ENCODE data around the gene IPO4.

IPO4 gene

DNA sequence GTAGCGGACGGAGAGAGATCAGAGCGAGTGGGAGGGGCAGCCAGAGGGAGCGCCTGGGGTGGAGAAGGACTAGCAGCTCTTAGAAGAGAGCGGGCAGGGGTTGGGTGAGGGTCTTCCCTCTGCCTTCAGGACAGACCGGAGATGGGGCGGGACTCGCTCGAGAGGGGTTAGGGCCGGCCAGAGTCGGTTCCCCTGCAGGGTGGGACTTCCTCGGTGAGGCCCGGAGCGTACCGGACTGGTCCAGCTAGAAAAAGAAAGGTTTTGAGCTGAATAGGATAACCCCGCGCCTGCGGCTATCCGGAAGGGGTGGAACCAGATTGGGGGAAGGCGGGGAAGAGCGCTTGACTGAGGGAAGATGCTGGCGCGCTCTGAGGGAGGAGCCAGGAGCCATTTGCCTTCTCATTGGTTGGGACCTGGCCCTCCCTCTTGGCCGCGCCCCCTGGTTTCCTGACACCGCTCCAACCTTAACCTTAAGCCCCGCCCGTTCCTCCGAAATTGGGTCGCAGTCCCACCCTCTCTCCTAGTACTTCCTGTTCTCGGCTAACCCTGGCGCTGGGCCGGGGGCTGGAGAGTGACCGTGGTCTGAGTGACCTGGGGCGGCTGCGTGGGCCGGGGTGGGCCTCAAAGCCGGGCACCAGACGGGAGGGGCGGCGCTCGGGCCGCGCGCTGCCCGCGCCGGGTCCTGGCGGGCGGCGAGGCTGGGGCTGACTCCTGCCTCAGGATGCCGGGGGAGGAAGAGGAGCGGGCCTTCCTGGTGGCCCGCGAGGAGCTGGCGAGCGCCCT lies 41.4 kb downstream of the IPO4 start, which contains the start of gene RNF31:
Gene RNF31 (plus strand): TSS at position 521 of the 783 bp plus-strand sequence. CDS start 201 bp downstream, at position 722.
- peak; percentile 98 for FAIRE-seq

DNA sequence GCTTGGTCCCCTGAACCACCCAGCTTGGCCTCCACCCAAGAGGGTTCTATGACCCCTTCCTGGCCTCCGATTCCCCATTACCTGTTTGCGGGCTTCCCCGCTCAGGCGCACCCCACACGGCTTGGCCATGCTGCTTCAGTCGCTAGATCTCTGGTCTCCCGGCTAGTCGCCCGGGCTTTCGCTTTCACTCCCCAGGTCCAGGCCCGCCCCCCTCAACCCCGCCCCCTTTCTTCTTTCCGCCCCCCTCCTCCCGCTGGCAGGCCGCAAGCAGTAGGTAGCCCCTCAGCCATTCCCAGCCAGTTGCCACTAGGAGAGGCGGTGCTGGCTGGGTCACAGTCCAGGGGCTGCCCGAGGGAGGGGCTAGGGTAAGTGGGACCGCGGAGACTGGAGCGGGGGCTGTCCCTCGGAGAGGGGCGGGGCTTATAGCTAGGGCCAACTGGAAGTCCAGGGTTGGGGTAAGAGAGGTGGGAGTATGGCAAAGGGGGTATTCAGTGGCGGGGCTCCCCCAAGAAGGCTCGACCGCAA lies 42.1 kb downstream of the IPO4 start, which contains the start of gene PSME2:
Gene PSME2 (minus strand): TSS at position 158 of the 525 bp plus-strand sequence. CDS start 29 bp downstream, at position 129.
- peak; percentile 93 for FAIRE-seq

DNA sequence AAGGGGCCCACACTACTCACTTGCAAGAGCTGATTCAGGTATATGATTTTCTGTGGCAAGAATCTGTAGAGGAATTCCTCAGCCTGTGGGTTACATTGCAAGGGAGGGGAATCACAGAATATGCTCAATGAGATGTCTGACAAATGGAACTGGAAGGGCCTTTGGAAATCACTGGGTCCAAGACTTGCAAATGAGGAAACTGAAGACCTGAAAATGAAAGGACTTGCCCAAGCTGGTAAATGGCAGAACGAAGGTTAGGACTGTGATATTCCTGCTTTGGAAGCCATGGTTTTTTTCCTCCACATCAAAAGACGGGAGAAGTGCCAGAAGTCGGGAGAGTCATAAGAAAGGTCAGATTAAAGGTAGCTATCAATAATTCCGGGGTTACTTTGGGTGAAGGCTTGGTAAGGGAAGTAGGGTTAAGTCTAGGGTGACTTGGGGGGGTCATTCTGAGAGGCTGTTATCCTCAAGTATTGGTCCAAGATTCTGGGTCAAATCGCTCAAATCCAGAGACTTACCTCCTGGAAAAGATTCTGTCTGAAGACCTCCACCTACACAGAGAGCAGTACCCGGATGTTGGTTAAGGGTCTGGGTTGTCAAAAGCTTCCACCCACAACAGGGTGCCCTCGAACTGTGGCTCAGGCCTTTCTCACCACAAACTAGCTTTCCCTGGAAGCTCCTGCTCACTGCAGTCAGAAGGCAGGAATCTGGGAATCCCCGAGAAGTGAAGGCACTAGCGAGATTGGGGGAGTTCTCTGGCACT lies 42.7 kb downstream of the IPO4 start:
- no peak for FAIRE-seq

DNA sequence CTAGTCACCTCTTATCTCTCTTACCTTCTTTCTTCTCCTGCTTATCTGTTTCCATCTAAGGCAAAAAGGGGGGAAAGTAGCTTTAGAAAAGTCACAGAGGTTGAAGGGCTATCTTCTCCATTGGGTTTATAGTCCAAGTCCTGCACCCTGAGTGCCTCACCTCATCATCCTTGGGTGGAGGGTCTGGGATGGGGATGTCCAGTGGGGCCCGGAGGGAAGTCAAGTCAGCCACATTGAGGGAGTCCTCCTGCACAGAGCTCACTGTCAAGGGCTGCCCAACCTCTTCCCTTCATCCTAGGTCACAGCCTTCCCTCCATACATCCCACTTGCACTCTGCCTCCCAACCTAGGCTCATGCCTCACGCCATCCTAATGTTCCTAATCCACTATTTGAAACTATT lies 43.4 kb downstream of the IPO4 start:
- FAIRE-seq = no peak

DNA sequence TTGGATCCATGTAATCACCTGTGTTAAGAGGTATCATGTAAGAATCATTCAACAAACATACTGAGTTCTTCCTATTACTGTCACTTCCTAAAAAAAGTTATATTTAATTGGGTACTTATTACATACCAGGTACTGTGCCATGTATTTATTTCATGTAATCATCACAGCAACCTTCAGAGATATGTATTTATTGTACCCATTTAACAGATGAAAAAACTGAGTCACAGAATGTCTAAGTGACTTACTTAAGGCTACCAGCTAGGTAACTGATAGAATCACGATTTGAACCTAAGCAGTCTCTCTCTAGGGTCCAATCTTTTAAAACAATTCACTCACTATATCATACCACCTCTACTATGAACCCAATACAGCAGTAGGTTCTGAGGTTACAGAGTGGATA lies 44.2 kb downstream of the IPO4 start:
- FAIRE-seq = no peak

DNA sequence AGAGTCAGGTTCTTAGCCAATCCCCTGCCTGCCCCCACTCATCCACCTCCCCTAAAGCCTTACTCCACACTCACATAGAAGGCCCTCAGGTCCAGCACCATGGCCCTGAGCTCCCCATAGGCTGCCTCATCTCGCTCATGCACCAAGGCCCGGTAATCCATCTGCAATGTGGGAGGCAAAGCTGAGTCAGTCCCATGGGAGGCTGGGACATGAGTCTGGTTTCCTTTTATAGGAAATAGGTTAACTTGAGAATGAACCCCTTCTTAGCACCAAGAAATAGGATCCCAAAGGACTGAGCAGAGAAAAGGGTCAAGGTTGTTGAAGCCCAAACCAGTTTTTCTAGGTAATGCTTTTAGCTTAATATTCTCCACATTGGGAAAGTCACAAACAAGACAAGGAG lies 45.1 kb downstream of the IPO4 start:
- FAIRE-seq = no peak

DNA sequence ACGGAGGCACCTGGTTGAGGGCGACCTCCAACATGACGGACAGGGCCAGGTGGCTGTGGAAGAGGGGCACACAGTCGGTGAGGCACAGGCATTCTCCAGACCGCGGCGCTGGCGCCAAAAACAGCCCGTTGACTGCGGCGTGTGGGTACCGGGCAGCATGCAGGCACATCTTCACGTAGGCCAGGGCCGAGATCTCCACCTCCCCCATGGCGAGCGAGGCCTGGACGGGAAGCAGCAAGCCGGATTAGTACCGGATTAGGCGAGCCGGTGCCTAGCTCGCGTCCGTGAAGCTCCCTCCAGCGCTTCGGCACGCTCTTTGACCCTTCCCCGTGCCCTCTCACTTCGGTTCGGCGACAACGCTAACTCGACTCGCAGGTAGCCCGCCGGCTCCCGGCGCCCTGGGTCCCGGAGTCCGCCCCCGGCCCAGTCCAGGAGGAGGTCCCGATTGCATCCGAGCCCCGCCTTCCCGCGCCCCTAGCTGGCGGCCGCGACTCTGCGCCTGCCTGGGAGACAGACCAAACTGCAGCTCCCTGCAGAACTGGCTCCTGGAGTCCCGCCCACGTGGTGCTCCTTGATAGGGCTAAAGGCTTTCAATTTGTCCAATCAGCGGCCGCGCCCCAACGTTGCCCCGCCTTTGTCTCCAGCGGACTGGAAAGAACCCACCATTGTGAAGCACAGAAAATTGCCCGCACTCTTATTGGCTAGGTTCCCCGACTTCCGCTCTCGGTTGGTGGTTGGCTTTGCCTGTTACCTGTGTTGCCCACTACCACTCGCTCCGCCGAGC lies 47.3 kb downstream of the IPO4 start, which contains the start of gene EMC9:
Gene EMC9 (minus strand): TSS at position 495 of the 784 bp plus-strand sequence. CDS start 287 bp downstream, at position 208.
- FAIRE-seq = peak; percentile 97

DNA sequence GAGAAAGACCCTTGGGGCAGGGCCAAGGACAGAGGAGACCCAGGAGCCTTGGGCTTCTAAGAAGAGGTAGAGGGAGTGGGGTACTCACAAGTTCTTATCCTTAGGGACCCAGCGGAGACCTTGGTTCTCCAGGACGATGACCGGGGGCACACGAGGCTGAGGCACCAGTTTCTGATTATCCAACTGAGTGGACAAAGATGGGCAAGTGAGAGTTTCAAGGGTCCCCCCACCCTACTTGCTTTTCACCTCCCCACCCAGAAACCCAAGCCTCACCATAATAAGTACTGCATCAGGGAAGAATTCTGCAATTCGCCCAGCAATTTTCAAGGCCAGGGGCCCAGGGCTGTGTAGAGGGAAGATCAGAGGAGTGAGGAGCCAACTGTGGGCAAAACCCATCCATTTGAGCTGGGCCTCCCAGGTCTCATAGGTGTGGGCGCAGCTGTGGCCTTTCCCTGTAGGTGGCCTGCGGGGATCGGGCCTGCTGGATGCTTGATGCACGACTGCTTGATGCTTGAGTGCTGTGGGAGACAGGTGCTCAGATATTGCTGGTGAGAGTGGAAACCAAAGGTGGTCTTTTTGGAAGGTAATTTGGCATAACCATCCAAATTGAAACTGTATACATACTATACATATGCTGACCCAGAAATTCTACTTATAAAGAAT lies 49.2 kb downstream of the IPO4 start:
- no peak for FAIRE-seq

DNA sequence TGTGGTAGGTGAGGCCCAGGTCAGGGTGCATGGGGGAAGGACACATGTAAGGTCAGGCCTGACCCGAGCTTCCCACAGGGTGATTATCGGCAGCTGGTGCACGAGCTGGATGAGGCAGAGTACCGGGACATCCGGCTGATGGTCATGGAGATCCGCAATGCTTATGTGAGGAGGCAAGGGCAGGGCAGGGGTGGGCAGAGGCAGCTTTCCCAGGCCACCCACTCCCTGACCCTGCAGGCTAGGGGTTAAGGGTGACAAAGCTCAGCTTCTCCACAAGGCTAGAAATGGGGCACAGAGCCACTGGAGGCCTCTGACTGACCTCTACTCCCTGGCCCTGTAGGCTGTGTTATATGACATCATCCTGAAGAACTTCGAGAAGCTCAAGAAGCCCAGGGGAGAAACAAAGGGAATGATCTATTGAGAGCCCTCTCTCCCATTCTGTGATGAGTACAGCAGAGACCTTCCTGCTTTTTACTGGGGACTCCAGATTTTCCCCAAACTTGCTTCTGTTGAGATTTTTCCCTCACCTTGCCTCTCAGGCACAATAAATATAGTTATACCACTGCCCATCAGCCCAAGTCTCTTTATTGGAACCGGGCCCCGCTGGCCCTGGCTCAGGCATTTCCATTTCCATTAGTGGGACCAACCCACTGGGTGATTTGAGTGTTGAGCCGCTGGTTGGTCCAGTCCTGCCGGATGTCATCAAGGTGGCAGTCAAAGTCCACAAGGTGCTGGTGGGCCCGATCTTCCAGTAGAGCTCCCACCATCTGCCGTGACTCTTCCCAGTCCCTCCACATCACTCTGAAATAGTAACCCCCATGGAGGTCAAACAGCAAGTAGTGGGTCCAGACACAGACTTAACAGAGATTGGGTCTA lies 50.0 kb downstream of the IPO4 start:
- FAIRE-seq = no peak

DNA sequence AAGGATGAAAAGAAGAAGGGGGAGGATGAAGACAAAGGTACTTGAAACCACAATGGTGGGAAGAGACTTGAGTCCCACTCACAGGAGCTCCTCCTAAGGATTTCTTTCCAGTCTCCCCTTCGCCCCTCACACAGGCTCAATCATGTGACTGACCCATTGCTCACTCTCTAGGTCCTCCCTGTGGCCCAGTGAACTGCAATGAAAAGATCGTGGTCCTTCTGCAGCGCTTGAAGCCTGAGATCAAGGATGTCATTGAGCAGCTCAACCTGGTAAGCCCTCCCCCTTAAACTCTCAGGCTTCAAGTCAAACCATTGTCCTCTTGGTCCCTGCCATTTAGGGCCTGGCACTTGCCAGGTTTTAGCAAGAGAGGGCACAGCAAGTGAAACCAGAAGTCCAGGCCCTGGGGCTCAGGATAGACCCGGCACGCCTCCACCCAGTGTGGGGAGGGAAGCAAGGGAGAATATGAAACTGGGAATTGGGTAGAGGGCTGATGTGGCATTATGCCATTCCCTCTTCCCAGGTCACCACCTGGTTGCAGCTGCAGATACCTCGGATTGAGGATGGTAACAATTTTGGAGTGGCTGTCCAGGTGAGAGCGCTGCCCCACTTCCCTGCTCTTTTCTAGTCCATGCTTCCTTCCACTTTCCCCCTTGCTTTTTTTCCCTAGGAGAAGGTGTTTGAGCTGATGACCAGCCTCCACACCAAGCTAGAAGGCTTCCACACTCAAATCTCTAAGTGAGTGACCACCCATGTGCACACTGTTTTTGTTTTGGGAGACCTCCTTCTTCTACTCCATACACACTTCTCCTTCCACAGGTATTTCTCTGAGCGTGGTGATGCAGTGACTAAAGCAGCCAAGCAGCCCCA lies 50.9 kb downstream of the IPO4 start:
- FAIRE-seq = no peak

DNA sequence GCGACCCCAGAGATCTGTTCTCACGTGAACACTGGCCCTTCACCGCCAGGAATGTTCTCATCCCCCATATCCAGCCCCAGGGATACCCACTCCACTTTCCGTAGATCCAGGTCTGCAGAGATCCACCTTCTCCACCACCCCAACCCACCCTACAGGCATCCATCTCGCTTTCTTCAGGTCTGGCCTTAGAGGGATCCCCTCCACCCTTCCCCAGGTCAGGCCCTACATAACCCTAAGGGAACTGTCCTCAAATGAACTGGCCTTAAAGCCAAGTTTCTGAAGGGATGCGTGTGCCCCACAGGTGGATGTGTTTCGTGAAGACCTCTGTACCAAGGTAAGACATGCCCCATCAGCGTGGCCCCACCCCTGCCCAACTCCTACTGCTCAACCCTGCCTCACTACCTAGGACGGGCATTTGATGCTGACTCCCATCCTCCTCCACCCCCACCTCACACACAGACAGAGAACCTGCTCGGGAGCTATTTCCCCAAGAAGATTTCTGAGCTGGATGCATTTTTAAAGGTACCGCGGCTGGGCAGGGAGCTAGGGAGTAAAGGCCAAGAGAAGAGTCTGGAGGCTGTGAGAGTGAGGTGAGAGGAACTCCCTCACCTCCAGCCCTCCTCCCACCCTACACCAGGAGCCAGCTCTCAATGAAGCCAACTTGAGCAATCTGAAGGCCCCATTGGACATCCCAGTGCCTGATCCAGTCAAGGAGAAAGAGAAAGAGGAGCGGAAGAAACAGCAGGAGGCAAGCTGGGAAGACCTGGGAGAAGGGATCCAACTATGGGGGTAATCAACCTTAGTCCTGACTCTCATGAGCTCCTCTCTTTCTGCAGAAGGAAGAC lies 51.7 kb downstream of the IPO4 start:
- FAIRE-seq = no peak

DNA sequence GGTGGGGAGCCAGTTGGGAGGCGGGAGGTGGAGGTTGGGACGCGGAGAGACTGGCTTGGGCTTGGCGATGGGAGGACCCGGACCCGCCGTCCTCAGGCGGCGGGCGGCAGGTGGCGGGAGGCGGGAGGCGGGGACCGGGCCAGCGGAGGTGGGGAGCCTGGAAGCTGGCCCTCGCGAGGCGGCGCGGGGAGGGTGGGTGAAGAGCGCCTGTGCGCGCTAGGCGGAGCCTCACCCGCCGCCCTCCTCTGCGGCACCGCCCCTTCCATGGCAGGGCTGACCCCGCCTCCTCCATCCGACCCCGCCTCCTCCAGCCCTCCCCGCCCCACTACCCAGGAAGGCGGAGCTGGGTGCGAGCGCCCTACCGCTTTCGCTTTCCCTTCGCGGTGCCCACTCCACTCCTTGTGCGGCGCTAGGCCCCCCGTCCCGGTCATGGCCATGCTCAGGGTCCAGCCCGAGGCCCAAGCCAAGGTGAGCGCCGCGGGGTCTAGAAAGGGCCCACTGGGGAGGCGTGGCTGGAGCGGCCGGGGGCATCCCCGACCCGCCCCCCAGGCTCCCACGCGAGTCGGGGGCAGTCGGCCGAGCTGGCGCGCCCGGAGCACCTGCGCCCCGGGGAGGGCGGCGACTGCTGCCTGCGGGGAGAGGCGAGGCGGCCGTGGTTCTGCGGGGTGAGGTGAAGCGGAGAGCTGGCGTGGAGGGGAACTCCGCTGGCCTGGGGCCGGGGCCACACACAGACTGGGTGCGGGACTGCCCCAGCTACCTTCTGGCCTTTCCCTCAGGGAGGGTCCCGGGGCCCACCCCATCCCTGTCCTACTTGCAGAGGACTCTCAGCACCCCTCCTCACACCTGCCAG lies 52.6 kb downstream of the IPO4 start, which contains the start of gene PSME1:
Gene PSME1 (plus strand): TSS at position 361 of the 850 bp plus-strand sequence. CDS start 69 bp downstream, at position 430.
- FAIRE-seq = peak; percentile 66

DNA sequence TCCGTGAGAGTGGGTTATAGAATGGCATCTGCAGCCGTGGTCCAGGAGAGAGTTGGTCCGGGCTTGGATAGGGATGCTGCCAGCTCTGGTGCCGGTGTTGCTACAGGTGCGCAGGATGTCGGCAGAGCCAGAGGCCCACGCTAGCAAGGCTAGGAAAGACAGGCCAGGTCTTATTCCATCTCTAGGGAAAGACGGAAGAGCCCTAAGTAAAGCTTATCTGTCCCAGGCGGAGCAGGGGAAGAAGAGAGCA lies 53.1 kb downstream of the IPO4 start:
- FAIRE-seq = no peak

DNA sequence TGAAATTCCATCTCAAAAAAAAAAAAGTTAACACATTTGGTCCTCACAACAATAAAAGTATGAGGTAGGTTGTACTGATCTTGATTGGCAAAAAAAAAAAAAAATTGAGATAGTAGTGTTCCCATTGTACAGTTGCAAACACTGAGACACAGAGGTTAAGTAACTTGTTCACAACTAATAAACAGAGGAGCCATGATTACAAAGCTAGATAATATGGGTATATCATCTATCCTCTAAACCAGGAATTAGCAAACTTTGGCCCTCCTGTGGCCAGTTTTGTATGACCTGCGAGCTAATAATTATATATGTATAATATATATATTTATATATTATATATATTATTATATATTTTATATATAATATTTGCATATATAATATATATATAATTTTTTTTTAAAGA lies 54.9 kb downstream of the IPO4 start:
- FAIRE-seq = no peak

DNA sequence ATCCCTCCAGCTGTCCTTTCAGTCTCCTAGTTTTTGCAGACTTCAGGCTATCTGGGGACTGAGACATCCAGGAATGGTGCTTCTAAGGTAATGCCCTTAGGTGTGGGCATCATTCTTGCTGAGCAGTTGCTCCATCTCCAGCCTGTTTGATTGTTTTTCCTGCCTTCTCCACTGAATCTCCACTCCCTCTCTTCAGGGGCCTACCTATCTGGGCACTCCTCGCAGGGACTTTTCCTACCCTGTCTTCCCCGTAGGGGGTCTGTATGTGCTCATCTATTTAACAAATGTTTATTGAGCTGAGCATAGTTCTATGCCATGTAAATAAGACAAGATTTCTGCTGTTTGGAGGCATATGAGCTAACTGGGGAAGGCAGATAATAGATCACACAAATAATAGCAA lies 55.6 kb downstream of the IPO4 start:
- no peak for FAIRE-seq

DNA sequence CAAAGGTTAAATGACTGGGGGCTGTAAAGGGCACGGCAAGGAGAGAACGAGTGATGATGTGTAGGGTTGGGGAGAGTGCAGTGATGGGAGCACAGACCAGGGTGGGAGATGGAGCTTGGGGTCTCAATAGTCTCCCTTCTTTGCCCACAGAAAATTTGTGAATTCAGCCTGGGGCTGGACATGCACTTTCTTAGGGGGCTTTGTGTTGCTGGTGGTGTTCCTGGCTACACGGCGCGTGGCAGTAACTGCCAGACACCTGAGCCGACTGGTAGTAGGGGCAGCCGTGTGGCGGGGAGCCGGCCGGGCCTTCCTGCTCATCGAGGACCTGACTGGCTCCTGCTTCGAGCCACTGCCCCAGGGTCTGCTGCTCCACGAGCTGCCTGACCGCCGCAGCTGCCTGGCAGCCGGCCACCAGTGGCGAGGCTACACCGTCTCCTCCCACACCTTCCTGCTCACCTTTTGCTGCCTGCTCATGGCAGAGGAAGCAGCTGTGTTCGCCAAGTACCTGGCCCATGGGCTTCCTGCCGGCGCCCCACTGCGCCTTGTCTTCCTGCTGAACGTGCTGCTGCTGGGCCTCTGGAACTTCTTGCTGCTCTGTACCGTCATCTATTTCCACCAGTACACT lies 56.4 kb downstream of the IPO4 start:
- FAIRE-seq = no peak

DNA sequence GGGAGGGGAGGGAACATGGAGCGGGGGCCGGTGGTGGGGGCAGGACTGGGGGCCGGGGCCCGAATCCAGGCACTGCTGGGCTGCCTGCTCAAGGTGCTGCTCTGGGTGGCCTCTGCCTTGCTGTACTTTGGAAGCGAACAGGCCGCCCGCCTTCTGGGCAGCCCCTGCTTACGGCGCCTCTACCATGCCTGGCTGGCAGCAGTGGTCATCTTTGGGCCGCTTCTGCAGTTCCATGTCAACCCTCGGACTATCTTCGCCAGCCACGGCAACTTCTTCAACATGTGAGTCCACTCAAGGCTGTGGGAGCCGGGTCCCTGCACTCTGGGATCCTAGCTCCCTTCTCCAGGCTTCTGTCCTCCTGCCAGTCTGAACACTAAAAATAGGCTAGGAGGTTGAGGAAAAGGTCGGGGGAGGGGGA lies 57.1 kb downstream of the IPO4 start:
- no peak for FAIRE-seq

Measured in G401.6 (cell line).